Heart left ventricle (tissue), 13 donors: ENCODE results near the gene APC.

Source experiments
- POLR2A ChIP-seq, 2 donors: fragments of 450-650 bp; IDR thresholded peaks; one replicate each; pipeline ENCODE4 v1.6.1; 2017; ENCODE audit warnings: antibody characterized with exemption in 2 of 2, mild to moderate bottlenecking in 2 of 2, moderate library complexity in 2 of 2
- TF ChIP-seq, protein P1 (sequence below), 12 donors: fragments of 200-600 bp; sonication (generic) in 4 of 12; IDR thresholded peaks; one replicate each; pipeline versions ENCODE4 v1.5.0 to v1.8.0; 2018 to 2022; ENCODE audit warnings: antibody characterized with exemption in 12 of 12, mild to moderate bottlenecking in 5 of 12
- donor health status: ischemic (EF 13 %, LVEDD 7.1; RV severe dilation, severe dysfunction).
- donor health status: DM: no; HTN: yes; CAD: no.
- donor health status: DM: no; HTN: no; CAD: no.
- donor health status: ischemic (EF 25% LVEDD 6.9; RV normal size, moderate dysfunction).
- donor health status: ischemic (EF 25% LVEDD 5.7; RV mildly dilated, moderate dysfunction).
- donor health status: ischemic (EF 35%, LVEDD 5.7; RV mildly dilated, moderate dysfunction).
- donor health status: nonischemic (EF 11% LVEDD 7.7; RV severe dilation, severe dysfunction).
- donor health status: DM: yes; HTN: yes; CAD: no.
- donor health status: PGD.
- donor health status: ischemic (EF 29% LVEDD 5.4; RV normal size, mild dysfunction).
- donor health status: nonischemic (EF 23%, LVEDD 6.1; RV moderate dilation, normal function).

DNA sequence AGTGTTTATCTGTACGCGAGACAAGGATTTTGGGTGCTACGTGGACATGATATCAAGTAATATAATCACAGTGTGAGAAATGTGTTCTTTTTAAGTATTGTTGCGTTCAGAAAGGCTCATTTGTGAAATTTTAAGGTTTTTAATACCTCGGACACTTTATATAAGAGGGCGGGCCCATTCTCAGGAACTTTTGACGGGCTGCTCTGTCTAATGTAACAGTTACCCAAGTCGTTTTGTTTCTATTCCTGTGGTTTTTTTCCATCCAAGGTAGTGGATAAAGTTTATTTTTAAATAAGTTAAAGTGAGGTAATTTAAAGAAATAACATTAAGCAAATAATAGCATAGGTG, 123.9 kb downstream of the APC start:
- TF ChIP-seq, protein P1, sequence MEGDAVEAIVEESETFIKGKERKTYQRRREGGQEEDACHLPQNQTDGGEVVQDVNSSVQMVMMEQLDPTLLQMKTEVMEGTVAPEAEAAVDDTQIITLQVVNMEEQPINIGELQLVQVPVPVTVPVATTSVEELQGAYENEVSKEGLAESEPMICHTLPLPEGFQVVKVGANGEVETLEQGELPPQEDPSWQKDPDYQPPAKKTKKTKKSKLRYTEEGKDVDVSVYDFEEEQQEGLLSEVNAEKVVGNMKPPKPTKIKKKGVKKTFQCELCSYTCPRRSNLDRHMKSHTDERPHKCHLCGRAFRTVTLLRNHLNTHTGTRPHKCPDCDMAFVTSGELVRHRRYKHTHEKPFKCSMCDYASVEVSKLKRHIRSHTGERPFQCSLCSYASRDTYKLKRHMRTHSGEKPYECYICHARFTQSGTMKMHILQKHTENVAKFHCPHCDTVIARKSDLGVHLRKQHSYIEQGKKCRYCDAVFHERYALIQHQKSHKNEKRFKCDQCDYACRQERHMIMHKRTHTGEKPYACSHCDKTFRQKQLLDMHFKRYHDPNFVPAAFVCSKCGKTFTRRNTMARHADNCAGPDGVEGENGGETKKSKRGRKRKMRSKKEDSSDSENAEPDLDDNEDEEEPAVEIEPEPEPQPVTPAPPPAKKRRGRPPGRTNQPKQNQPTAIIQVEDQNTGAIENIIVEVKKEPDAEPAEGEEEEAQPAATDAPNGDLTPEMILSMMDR (IDR thresholded peaks at IDR 0.05) = no peak
- TF ChIP-seq POLR2A (IDR thresholded peaks at IDR 0.05) = no peak
